Fibroblast of lung (primary cell): ENCODE measurements around the gene DCHS2.

ENCODE experiments used
- CTCF ChIP-seq, 2 donors: IDR thresholded peaks in 1 of 2; conservative IDR thresholded peaks in 1 of 2; 1 replicate in 1 of 2; 2 replicates in 1 of 2; pipeline ENCODE4 v1.5.1; 2011 to 2012; ENCODE audit warnings: low read length in 2 of 2, control low read depth in 1 of 2, inconsistent platforms in 1 of 2, low read depth in 1 of 2, mild to moderate bottlenecking in 1 of 2
- EZH2 ChIP-seq: IDR thresholded peaks from 2 replicates; pipeline ENCODE4 v1.5.1; 2012; ENCODE audit warnings: low read length, control low read depth, mild to moderate bottlenecking; ENCODE audit errors: missing control alignments

- TF ChIP-seq CTCF (conservative IDR thresholded peaks at IDR 0.05 in 1 of 2, IDR thresholded peaks at IDR 0.05 in 1 of 2; ENCODE audit: low read depth in 1 of 2, low read length in 2 of 2) (no peak), EZH2 (no peak)
Measured at GRCh38 chr4:154308207-154308606, 183.4 kb downstream of the DCHS2 start.
